Vagina (tissue), 2 donors: ENCODE results near the gene DIS3L. TPM values are rescaled to one million over a fixed set of nuclear protein-coding genes. Genes with fewer than 3 reads are reported as not detected.
"Not testable (repeated sequence)": the region's sequence is repeated elsewhere in the genome, so short reads cannot be mapped to it uniquely, and the experiment has no call there.

Source experiments
- DNase-seq, 2 donors: peaks; one replicate each; pipeline ENCODE4 v3.0.0-alpha.2; 2017; ENCODE audit errors: extremely low spot score in 2 of 2
- H3K27ac ChIP-seq: fragments of 200-600 bp; sonication (generic); one replicate; pipeline ENCODE4 v1.5.1; 2019
- H3K27me3 ChIP-seq: fragments of 200-600 bp; sonication (generic); one replicate; pipeline ENCODE4 v1.5.1; 2019
- H3K36me3 ChIP-seq, 2 donors: fragments of 200-600 bp; sonication (generic); one replicate each; pipeline ENCODE4 v1.5.1; 2017 to 2019
- H3K4me1 ChIP-seq: fragments of 200-600 bp; sonication (generic); one replicate; pipeline ENCODE4 v1.5.1; 2019
- H3K4me3 ChIP-seq, 2 donors: fragments of 200-600 bp; sonication (generic); 1 replicate in 1 of 2; 2 replicates in 1 of 2; pipeline ENCODE4 v1.5.1; 2016 to 2019
- H3K9me3 ChIP-seq: fragments of 200-600 bp; sonication (generic); one replicate; pipeline ENCODE4 v1.5.1; 2019
- CTCF ChIP-seq, 3 experiments: fragments of 450-650 bp in 2 of 3; fragments of 200-600 bp in 1 of 3; sonication (generic) in 1 of 3; IDR thresholded peaks; one replicate each; pipeline ENCODE4 v1.5.1; 2017 to 2019; ENCODE audit warnings: antibody characterized with exemption in 3 of 3, mild to moderate bottlenecking in 2 of 3, moderate library complexity in 2 of 3
- POLR2A ChIP-seq, 2 donors: fragments of 450-650 bp; IDR thresholded peaks; one replicate each; pipeline ENCODE4 v1.6.1; 2017; ENCODE audit warnings: antibody characterized with exemption in 2 of 2, mild to moderate bottlenecking in 2 of 2, moderate library complexity in 2 of 2
- POLR2AphosphoS5 ChIP-seq, 2 donors: sonication (generic); formaldehyde crosslinking; IDR thresholded peaks; one replicate each; pipeline ENCODE4 v1.9.0; 2017; ENCODE audit warnings: antibody characterized with exemption in 2 of 2, mild to moderate bottlenecking in 2 of 2, low read depth in 1 of 2; ENCODE audit not compliant: insufficient read depth in 1 of 2
- intact Hi-C: fragments of 100-400 bp; cut with DNase I; formaldehyde crosslinking; loops from one replicate; pipeline ENCODE4 v1.15.1; 2023
- total RNA-seq: library from RNA; depleted of rRNA; stranded (reverse); fragments of >200 nt; gene quantifications from one replicate; pipeline ENCODE4 v1.2.3, GENCODE V29; 2016

Gene DIS3L
- total RNA-seq, 1 donor from 2014 or later: 20.9 TPM

- Histone ChIP-seq H3K36me3 (no peaks in the 10 kb centered on the region), H3K27ac (no peak overlapping the region), H3K9me3 (no peaks in the 10 kb centered on the region), H3K4me1 (no peaks in the 10 kb centered on the region), H3K27me3 (no peaks in the 10 kb centered on the region), H3K4me3 (no peak overlapping the region)
- TF ChIP-seq POLR2A (IDR thresholded peaks at IDR 0.05) (no peak), POLR2AphosphoS5 (IDR thresholded peaks at IDR 0.05; ENCODE audit: insufficient read depth in 1 of 2, low read depth in 1 of 2) (no peak), CTCF (IDR thresholded peaks at IDR 0.05) (no peak)
- intact Hi-C loops: no loop called here
- no peak for DNase-seq
These were observed 9.3 kb downstream of the DIS3L start for GRCh38 chr15:66302489-66303278.

DNA sequence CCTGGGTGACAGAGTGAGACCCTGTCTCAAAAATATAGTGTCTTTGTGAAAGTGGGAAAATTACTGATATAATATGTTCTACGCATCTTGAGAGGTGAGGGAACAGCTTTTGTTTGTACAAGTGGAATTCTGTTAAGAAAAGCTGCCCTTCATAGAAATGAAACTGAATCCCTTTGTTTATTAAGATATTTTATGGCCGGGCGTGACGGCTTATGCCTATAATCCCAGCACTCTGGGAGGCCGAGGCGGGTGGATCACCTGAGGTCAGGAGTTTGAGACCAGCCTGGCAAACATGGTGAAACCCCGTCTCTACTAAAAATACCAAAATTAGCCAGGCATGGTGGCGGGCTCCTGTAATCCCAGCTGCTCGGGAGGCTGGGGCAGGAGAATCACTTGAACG, 11.1 kb downstream of the DIS3L start:
- H3K27me3 ChIP-seq, intact Hi-C loops, DNase-seq, H3K27ac ChIP-seq, H3K4me1 ChIP-seq, H3K36me3 ChIP-seq, H3K4me3 ChIP-seq, H3K9me3 ChIP-seq: not testable (repeated sequence)

- no peaks in the 10 kb centered on the region for H3K27me3 ChIP-seq
- TF ChIP-seq POLR2AphosphoS5 (IDR thresholded peaks at IDR 0.05; ENCODE audit: insufficient read depth in 1 of 2, low read depth in 1 of 2) (no peak), CTCF (IDR thresholded peaks at IDR 0.05) (no peak), POLR2A (IDR thresholded peaks at IDR 0.05) (no peak)
- no peak overlapping the region for H3K27ac ChIP-seq
- H3K4me1 ChIP-seq: no peaks in the 10 kb centered on the region
- DNase-seq: no peak
- peaks cover 0 to 19% of the 10 kb centered on the region in 2 donors for H3K36me3 ChIP-seq
- H3K9me3 ChIP-seq: no peaks in the 10 kb centered on the region
- intact Hi-C loops: no loop called here
- no peak overlapping the region for H3K4me3 ChIP-seq
These were observed 13.0 kb downstream of the DIS3L start for GRCh38 chr15:66306381-66306780.

DNA sequence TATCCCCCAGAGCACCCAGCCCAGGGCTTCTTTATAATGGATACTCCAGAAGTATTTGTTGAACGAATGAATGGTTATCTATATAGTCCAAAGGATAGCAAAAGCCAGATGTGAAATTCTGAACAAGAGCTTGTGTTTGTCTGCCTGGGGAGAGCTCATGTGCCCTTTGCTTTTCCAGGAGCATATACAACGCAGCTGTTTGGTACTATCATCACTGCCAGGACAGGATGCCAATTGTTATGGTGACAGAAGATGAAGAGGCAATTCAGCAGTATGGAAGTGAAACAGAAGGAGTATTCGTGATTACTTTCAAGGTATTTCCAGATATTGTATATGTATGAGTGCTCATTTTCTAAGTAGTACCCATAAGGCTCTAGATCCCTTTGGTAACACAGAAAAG, 15.2 kb downstream of the DIS3L start:
- DNase-seq: no peak

GRCh38 chr15:66309828-66310227, 16.5 kb downstream of the DIS3L start:
- Histone ChIP-seq H3K27me3 (no peaks in the 10 kb centered on the region), H3K9me3 (no peaks in the 10 kb centered on the region), H3K27ac (no peak overlapping the region), H3K36me3 (peaks cover 0 to 49% of the 10 kb centered on the region in 2 donors), H3K4me1 (no peaks in the 10 kb centered on the region), H3K4me3 (no peak overlapping the region)
- DNase-seq: no peak
- intact Hi-C loops: no loop called here
- no peak for TF ChIP-seq POLR2AphosphoS5 (IDR thresholded peaks at IDR 0.05; ENCODE audit: insufficient read depth in 1 of 2, low read depth in 1 of 2)
- TF ChIP-seq CTCF (IDR thresholded peaks at IDR 0.05): no peak
- no peak for TF ChIP-seq POLR2A (IDR thresholded peaks at IDR 0.05)

More for the DNA sequence above, 15.2 kb downstream of the DIS3L start:
- TF ChIP-seq POLR2AphosphoS5 (IDR thresholded peaks at IDR 0.05; ENCODE audit: insufficient read depth in 1 of 2, low read depth in 1 of 2): no peak
- H3K27me3 ChIP-seq: no peaks in the 10 kb centered on the region
- no peak overlapping the region for H3K27ac ChIP-seq
- no peak overlapping the region for H3K4me3 ChIP-seq
- H3K9me3 ChIP-seq: no peaks in the 10 kb centered on the region
- no peaks in the 10 kb centered on the region for H3K4me1 ChIP-seq
- intact Hi-C loops: no loop called here
- H3K36me3 ChIP-seq: peaks cover 0 to 36% of the 10 kb centered on the region in 2 donors

- H3K4me3 ChIP-seq: no peak overlapping the region
- no peak for TF ChIP-seq CTCF (IDR thresholded peaks at IDR 0.05)
- no peak for TF ChIP-seq POLR2AphosphoS5 (IDR thresholded peaks at IDR 0.05; ENCODE audit: insufficient read depth in 1 of 2, low read depth in 1 of 2)
- no peak for TF ChIP-seq POLR2A (IDR thresholded peaks at IDR 0.05)
- H3K9me3 ChIP-seq: no peaks in the 10 kb centered on the region
- no peak for DNase-seq
- peaks cover 0 to 56% of the 10 kb centered on the region in 2 donors for H3K36me3 ChIP-seq
- H3K27ac ChIP-seq: no peak overlapping the region
- intact Hi-C loops: no loop called here
- H3K4me1 ChIP-seq: no peaks in the 10 kb centered on the region
- no peaks in the 10 kb centered on the region for H3K27me3 ChIP-seq
These were observed 17.4 kb downstream of the DIS3L start for GRCh38 chr15:66310786-66311185.
